IPS DF 4.7 (cell line): Measurements from ENCODE around the gene EFCAB6.

Experiments
- DNase-seq: peaks from one replicate; pipeline ENCODE4 v3.0.0-alpha.2; 2013; ENCODE audit warnings: low spot score; ENCODE audit errors: extremely low read depth

Gene EFCAB6

GRCh38 chr22:43555561-43556515, 256.3 kb downstream of the EFCAB6 start:
- no peak for DNase-seq

- DNase-seq, result no peak
These were observed 257.3 kb downstream of the EFCAB6 start for GRCh38 chr22:43554694-43555365.

GRCh38 chr22:43554259-43554636, 257.9 kb downstream of the EFCAB6 start:
- no peak for DNase-seq

- no peak for DNase-seq
These were observed 258.4 kb downstream of the EFCAB6 start for GRCh38 chr22:43553451-43554258.

- no peak for DNase-seq
These were observed 261.4 kb downstream of the EFCAB6 start for GRCh38 chr22:43550672-43551071.

- DNase-seq, result no peak
These were observed 262.0 kb downstream of the EFCAB6 start for GRCh38 chr22:43550024-43550620.

- no peak for DNase-seq
These were observed 265.9 kb downstream of the EFCAB6 start for GRCh38 chr22:43546186-43546585.

GRCh38 chr22:43544289-43544673, 267.8 kb downstream of the EFCAB6 start:
- DNase-seq, result no peak

GRCh38 chr22:43543522-43544288, 268.4 kb downstream of the EFCAB6 start:
- no peak for DNase-seq

GRCh38 chr22:43542681-43543521, 269.2 kb downstream of the EFCAB6 start:
- no peak for DNase-seq

GRCh38 chr22:43541462-43542407, 270.4 kb downstream of the EFCAB6 start:
- DNase-seq, result no peak

GRCh38 chr22:43541022-43541421, 271.1 kb downstream of the EFCAB6 start:
- DNase-seq, result no peak

- no peak for DNase-seq
These were observed 271.6 kb downstream of the EFCAB6 start for GRCh38 chr22:43540529-43540923.

- DNase-seq, result no peak
These were observed 272.3 kb downstream of the EFCAB6 start for GRCh38 chr22:43539572-43540528.

GRCh38 chr22:43537019-43537585, 275.0 kb downstream of the EFCAB6 start:
- DNase-seq, result no peak

- DNase-seq, result no peak
These were observed 276.4 kb downstream of the EFCAB6 start for GRCh38 chr22:43535741-43536140.

GRCh38 chr22:43535336-43535735, 276.8 kb downstream of the EFCAB6 start:
- no peak for DNase-seq
